Activated CD8-positive, alpha-beta memory T cell treated with anti-CD3 and anti-CD28 coated beads, Interleukin-2, amount 10 ng/mL, durations not matched to agents 7 days and 5 days (primary cell): ENCODE results near the gene IPMK. TPM values are rescaled to one million over a fixed set of nuclear protein-coding genes. Genes with fewer than 3 reads are reported as not detected.
"Not testable (repeated sequence)": the region's sequence is repeated elsewhere in the genome, so short reads cannot be mapped to it uniquely, and the experiment has no call there.

Source experiments
- ATAC-seq: fragments of 150-1000 bp; cut with Tn5 transposase; one replicate; pipeline ENCODE4 v1.10.0; 2021; ENCODE audit warnings: moderate library complexity
- CTCF ChIA-PET: fragments of 350-600 bp; sonication (Branson Sonifier 250); formaldehyde crosslinking; loops from one replicate; lab custom pipeline; 2021; ENCODE audit warnings: antibody characterized with exemption; lab: Charles Lee
- DNase-seq: peaks from one replicate; pipeline ENCODE4 v3.0.0-alpha.2; 2020
- H3K27ac Mint-ChIP-seq: one replicate; pipeline ENCODE4 v1.8.0; 2021; ENCODE audit warnings: mild to moderate bottlenecking, mixed read lengths
- H3K27me3 Mint-ChIP-seq: one replicate; pipeline ENCODE4 v1.8.0; 2021; ENCODE audit warnings: mixed read lengths
- H3K36me3 Mint-ChIP-seq: one replicate; pipeline ENCODE4 v1.8.0; 2021; ENCODE audit warnings: mild to moderate bottlenecking, mixed read lengths
- H3K4me1 Mint-ChIP-seq: one replicate; pipeline ENCODE4 v1.8.0; 2021; ENCODE audit warnings: mixed read lengths
- H3K4me3 Mint-ChIP-seq: one replicate; pipeline ENCODE4 v1.8.0; 2021; ENCODE audit warnings: mild to moderate bottlenecking, moderate library complexity, mixed read lengths
- H3K9me3 Mint-ChIP-seq: one replicate; pipeline ENCODE4 v1.8.0; 2022; ENCODE audit warnings: low read depth, mixed read lengths
- total RNA-seq, 2 experiments: library from RNA; stranded (reverse); gene quantifications; one replicate each; pipeline ENCODE4 v1.2.3, GENCODE V29; 2021

IPMK gene
- total RNA-seq, 2 experiments from 2014 or later: 5.2 to 5.7 TPM

- H3K27ac Mint-ChIP-seq: no peak overlapping the region
Observed at GRCh38 chr10:58264780-58265179, 2.9 kb downstream of the IPMK start.

DNA sequence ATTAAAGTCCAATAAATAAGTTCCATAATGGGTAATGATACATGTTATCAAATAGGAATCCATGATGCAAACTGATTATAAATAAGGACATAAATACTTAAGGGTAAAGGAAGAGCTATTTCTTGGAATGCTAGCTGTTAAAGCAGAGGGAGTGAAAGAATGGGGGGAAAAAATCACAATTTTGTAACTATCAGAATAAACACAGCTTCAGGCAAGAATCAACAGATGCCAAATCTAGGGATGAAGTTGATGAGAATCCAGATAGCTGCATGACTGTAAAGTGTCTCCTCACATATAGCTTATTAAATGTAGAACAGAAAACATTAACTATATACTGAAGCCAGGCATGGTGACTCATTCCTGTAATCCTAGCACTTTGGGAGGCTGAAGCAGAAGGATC lies 4.9 kb downstream of the IPMK start:
- peaks cover 32% of the 10 kb centered on the region for H3K4me1 Mint-ChIP-seq

More at GRCh38 chr10:58264780-58265179, 2.9 kb downstream of the IPMK start:
- Mint-ChIP-seq H3K4me1 (peaks cover 37% of the 10 kb centered on the region), H3K36me3 (no peaks in the 10 kb centered on the region), H3K9me3 (no peaks in the 10 kb centered on the region), H3K27me3 (no peaks in the 10 kb centered on the region), H3K4me3 (no peak overlapping the region)
- CTCF ChIA-PET: no interaction called here
- ATAC-seq (no peak), DNase-seq (no peak)

DNA sequence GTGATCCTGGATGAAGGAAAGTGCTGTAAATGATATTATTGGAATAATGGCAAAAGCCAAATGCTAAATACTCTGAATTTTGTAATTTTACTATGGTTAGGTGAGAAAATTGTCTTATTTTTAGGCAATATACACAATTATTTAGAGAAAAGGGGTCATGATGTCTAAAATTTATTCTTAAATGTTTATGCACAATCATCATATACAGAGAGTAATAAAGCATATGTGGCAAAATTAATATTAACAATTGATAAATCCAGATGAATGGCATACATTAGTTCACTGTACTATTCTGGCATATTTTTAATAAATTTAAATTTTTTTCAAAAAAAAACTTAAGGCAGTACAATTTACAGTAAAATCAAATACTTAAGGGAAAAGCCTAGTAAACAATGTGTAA lies 7.4 kb downstream of the IPMK start:
- CTCF ChIA-PET: no interaction called here
- H3K9me3 Mint-ChIP-seq: no peaks in the 10 kb centered on the region
- H3K27me3 Mint-ChIP-seq: no peaks in the 10 kb centered on the region
- H3K4me1 Mint-ChIP-seq: peaks cover 27% of the 10 kb centered on the region
- H3K27ac Mint-ChIP-seq: no peak overlapping the region
- no peak for ATAC-seq
- peaks cover 12% of the 10 kb centered on the region for H3K36me3 Mint-ChIP-seq
- no peak for DNase-seq
- H3K4me3 Mint-ChIP-seq: no peak overlapping the region

More for the DNA sequence above, 4.9 kb downstream of the IPMK start:
- Mint-ChIP-seq H3K36me3 (peaks cover under 1% of the 10 kb centered on the region), H3K27ac (no peak overlapping the region), H3K9me3 (no peaks in the 10 kb centered on the region), H3K4me3 (no peak overlapping the region), H3K27me3 (no peaks in the 10 kb centered on the region)
- ATAC-seq (no peak), DNase-seq (no peak)
- CTCF ChIA-PET: no interaction called here

- peaks cover under 1% of the 10 kb centered on the region for H3K9me3 Mint-ChIP-seq
- ATAC-seq (no peak), DNase-seq (no peak)
- peaks cover 21% of the 10 kb centered on the region for H3K36me3 Mint-ChIP-seq
- no peak overlapping the region for H3K4me3 Mint-ChIP-seq
- CTCF ChIA-PET: no interaction called here
- no peaks in the 10 kb centered on the region for H3K27me3 Mint-ChIP-seq
- no peak overlapping the region for H3K27ac Mint-ChIP-seq
- H3K4me1 Mint-ChIP-seq: peaks cover 20% of the 10 kb centered on the region
Observed at GRCh38 chr10:58258977-58259692, 8.6 kb downstream of the IPMK start.

DNA sequence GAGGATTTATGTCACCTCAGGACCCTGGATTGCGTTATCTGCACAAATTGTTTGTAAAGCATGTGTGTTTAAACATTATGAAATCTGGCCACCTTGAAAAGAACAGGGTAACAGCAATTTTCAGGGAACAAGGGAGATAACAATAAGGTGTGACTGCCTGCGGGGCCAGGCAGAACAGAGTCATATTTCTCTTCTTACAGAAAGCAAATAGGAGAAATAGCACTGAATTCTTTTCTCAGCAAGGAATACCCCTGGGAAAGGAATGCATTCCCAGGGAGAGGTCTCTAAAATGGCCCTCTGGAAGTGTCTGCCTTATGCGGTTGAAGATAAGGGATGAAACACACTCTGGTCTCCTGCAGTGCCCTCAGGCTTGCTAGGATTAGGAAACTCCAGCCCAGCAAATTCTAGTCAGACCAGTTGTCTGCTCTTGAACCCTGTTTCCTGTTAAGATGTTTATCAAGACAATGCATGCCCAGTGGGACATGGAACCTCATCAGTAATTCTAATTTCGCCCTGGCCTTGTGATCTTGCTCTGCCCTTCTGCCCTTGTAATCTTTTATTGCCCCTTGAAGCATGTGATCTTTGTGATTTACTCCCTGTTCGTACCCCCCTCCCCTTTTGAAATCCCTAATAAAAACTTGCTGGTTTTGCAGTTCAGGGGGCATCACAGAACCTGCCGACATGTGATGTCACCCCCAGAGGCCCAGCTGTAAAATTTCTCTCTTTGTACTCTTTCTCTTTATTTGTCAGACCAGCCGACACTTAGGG lies 11.5 kb downstream of the IPMK start:
- H3K27me3 Mint-ChIP-seq, H3K4me1 Mint-ChIP-seq, H3K9me3 Mint-ChIP-seq, H3K4me3 Mint-ChIP-seq, H3K27ac Mint-ChIP-seq, ATAC-seq, CTCF ChIA-PET, DNase-seq: not testable (repeated sequence)
- peaks cover 32% of the 10 kb centered on the region for H3K36me3 Mint-ChIP-seq

DNA sequence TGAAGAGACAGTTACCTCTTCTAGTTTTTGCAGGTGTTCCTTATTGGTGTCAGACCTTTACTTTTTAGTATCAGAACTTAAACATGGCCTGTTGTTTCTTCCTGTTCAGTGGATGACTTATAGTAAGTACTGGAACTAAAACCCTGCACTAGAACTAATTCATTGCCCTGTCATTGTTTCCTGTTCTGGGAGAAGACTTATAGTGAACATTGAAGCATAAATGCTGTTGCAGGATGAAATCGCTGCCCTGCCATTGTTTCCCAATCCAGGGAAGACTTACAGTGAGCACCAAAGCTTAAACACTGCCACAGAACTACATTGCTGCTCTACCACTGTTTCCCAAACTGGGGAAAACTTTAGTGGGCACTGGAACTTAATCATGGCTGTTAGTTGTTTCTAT lies 13.1 kb downstream of the IPMK start:
- ATAC-seq: no peak
- H3K4me1 Mint-ChIP-seq: peaks cover 7% of the 10 kb centered on the region
- DNase-seq: no peak

GRCh38 chr10:58253184-58253583 lies 14.5 kb downstream of the IPMK start:
- CTCF ChIA-PET: no interaction called here
- Mint-ChIP-seq H3K27me3 (no peaks in the 10 kb centered on the region), H3K27ac (no peak overlapping the region)

More for the DNA sequence above, 13.1 kb downstream of the IPMK start:
- Mint-ChIP-seq H3K36me3 (peaks cover 32% of the 10 kb centered on the region), H3K27ac (no peak overlapping the region), H3K4me3 (no peak overlapping the region), H3K9me3 (peaks cover 3% of the 10 kb centered on the region), H3K27me3 (no peaks in the 10 kb centered on the region)
- CTCF ChIA-PET: no interaction called here

DNA sequence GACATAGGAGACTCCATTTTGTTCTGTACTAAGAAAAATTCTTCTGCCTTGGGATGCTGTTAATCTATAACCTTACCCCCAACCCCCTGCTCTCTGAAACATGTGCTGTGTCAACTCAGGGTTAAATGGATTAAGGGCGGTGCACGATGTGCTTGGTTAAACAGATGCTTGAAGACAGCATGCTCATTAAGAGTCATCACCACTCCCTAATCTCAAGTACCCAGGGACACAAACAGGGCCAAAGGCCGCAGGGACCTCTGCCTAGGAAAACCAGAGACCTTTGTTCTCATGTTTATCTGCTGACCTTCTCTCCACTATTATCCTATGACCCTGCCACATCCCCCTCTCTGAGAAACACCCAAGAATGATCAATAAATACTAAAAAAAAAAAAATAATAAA lies 23.0 kb downstream of the IPMK start:
- H3K4me3 Mint-ChIP-seq, H3K27me3 Mint-ChIP-seq, H3K4me1 Mint-ChIP-seq, DNase-seq, ATAC-seq, H3K27ac Mint-ChIP-seq, CTCF ChIA-PET, H3K9me3 Mint-ChIP-seq: not testable (repeated sequence)
- H3K36me3 Mint-ChIP-seq: peaks cover 20% of the 10 kb centered on the region

More at GRCh38 chr10:58253184-58253583, 14.5 kb downstream of the IPMK start:
- Mint-ChIP-seq H3K9me3 (peaks cover 3% of the 10 kb centered on the region), H3K36me3 (peaks cover 33% of the 10 kb centered on the region), H3K4me1 (peaks cover 7% of the 10 kb centered on the region), H3K4me3 (no peak overlapping the region)
- DNase-seq: no peak
- no peak for ATAC-seq

DNA sequence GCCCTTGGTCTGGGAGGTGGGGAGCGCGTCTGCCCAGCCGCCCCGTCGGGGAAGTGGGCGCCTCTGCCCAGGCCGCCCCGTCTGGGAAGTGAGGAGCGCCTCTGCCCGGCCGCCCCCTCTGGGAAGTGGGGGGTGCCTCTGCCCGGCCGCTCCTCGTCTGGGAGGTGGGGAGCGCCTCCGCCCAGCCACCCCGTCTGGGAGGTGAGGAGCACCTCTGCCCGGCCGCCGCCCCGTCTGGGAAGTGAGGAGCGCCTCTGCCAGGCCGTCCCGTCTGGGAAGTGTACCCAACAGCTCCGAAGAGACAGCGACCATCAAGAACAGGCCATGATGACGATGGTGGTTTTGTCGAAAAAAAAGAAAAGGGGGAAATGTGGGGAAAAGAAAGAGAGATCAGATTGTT lies 23.5 kb downstream of the IPMK start:
- ATAC-seq, H3K4me3 Mint-ChIP-seq, H3K27me3 Mint-ChIP-seq, CTCF ChIA-PET, H3K27ac Mint-ChIP-seq, H3K9me3 Mint-ChIP-seq, H3K4me1 Mint-ChIP-seq, DNase-seq: not testable (repeated sequence)
- H3K36me3 Mint-ChIP-seq: peaks cover 20% of the 10 kb centered on the region

GRCh38 chr10:58243801-58244200 lies 23.9 kb downstream of the IPMK start:
- CTCF ChIA-PET, DNase-seq, H3K4me1 Mint-ChIP-seq: not testable (repeated sequence)

DNA sequence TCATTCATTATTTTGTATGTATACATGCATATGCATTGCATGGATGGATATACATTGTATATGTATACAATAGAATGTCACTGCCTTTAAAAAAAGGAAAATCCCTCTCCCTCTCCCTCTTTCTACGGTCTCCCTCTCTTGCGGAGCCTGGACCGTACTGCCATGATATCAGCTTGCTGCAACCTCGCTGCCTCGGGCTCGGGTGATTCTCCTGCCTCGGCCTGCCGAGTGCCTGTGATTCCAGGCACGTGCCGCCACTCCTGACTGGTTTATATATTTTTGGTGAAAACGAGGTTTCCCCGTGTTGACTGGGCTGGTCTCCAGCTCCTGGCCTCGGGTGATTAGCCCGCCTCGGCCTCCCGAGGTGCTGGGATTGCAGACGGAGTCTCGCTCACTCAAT lies 24.4 kb downstream of the IPMK start:
- ATAC-seq: no peak
- H3K4me3 Mint-ChIP-seq: no peak overlapping the region
- CTCF ChIA-PET: no interaction called here

More at GRCh38 chr10:58243801-58244200, 23.9 kb downstream of the IPMK start:
- H3K9me3 Mint-ChIP-seq, ATAC-seq, H3K4me3 Mint-ChIP-seq, H3K27ac Mint-ChIP-seq, H3K27me3 Mint-ChIP-seq: not testable (repeated sequence)
- peaks cover 20% of the 10 kb centered on the region for H3K36me3 Mint-ChIP-seq

DNA sequence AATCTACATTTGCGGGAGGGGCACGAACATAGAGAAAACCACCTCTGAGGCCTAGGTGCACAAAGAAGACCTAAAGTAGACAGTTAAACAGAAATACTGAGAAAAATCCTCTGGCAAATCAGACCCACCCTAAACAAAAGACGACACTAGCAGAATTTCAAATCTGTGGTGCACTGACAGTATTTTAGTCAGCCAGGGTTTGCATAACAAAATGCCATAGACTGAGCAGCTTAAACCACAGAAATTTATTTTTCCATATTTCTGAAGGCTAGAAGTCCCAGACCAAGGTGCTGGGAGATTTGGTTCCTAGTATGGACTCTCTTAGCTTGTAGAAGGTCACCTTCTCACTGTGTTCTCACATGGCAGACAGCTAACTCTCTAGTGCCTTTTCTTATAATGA lies 26.3 kb downstream of the IPMK start:
- Mint-ChIP-seq H3K4me3 (no peak overlapping the region), H3K36me3 (peaks cover 29% of the 10 kb centered on the region), H3K9me3 (peaks cover 2% of the 10 kb centered on the region), H3K4me1 (peaks cover 6% of the 10 kb centered on the region), H3K27me3 (no peaks in the 10 kb centered on the region), H3K27ac (no peak overlapping the region)
- no peak for DNase-seq
- CTCF ChIA-PET: no interaction called here
- ATAC-seq: no peak

More for the DNA sequence above, 24.4 kb downstream of the IPMK start:
- H3K4me1 Mint-ChIP-seq: peaks cover 6% of the 10 kb centered on the region
- H3K9me3 Mint-ChIP-seq: peaks cover 2% of the 10 kb centered on the region
- peaks cover 18% of the 10 kb centered on the region for H3K36me3 Mint-ChIP-seq
- no peaks in the 10 kb centered on the region for H3K27me3 Mint-ChIP-seq
- H3K27ac Mint-ChIP-seq: no peak overlapping the region
- no peak for DNase-seq

GRCh38 chr10:58240531-58240930 lies 27.2 kb downstream of the IPMK start:
- CTCF ChIA-PET: no interaction called here
- H3K4me1 Mint-ChIP-seq: peaks cover 6% of the 10 kb centered on the region
- DNase-seq (no peak), ATAC-seq (no peak)
- H3K27ac Mint-ChIP-seq: no peak overlapping the region
- H3K4me3 Mint-ChIP-seq: no peak overlapping the region
- H3K27me3 Mint-ChIP-seq: no peaks in the 10 kb centered on the region
- peaks cover 36% of the 10 kb centered on the region for H3K36me3 Mint-ChIP-seq
- H3K9me3 Mint-ChIP-seq: peaks cover 2% of the 10 kb centered on the region
